ENCODE measurements around the gene ZNF846.

ZNF846 gene

DNA sequence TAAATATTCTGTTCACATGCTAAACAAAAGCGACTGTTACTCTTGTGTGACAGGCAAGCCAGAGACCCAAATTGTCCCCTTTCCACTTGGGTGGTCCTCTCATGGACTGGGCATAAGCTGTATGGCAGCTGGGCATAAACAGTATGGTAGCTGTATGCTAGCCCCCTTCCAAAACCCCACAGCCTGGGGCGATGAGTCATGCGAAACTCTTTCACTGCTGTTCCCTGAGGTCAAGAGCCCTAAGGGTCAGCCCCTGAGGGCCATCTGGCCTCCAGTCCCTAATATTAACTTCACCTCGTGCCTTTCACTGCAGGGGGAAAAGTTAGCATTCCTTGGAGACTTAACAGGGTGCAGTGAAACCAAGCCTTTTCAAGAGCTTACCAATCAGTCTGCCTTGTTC is 48.0 kb downstream of the ZNF846 start:
- no peak for DNase-seq (ENCODE audit: low read depth in 1 of 2, low spot score in 1 of 2)
- H3K4me3 ChIP-seq (replicated peaks; ENCODE audit: insufficient read depth, low read length), result no peak overlapping the region
- H3K27ac ChIP-seq (replicated peaks), result no peak overlapping the region
- TF ChIP-seq POLR2AphosphoS5 (IDR thresholded peaks at IDR 0.05; ENCODE audit: low read depth), result no peak
- TF ChIP-seq REST (IDR thresholded peaks at IDR 0.05; ENCODE audit: insufficient replicate concordance, low read depth), result no peak
- no peak for TF ChIP-seq GABPA (IDR thresholded peaks at IDR 0.05; ENCODE audit: low read depth)
- no peak for TF ChIP-seq CTCF (IDR thresholded peaks at IDR 0.05; ENCODE audit: insufficient read depth, low read length)
- no peak for TF ChIP-seq SPI1 (IDR thresholded peaks at IDR 0.05; ENCODE audit: borderline replicate concordance, low read depth)
- H3K27me3 ChIP-seq (ENCODE audit: insufficient read depth, poor library complexity, severe bottlenecking), result no peaks in the 10 kb centered on the region

DNA sequence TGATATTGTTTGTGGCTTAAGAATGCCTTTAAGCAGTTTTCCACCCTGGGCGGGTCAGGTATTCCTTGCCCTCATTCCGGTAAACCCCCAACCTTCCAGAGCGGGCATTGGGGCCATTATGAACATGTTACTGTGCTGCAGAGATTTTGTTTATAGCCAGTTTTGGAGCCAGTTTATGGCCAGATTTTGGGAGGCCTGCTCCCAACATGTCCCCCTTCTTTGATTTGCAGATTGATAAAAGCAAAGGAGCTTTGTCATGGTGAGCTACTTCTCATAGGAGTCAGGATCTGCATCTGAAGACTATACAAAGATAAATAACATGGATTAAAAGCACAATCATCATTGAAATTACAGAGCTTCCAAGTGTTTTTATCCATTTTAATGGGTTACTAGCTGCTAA is 56.7 kb downstream of the ZNF846 start:
- no peak overlapping the region for H3K4me3 ChIP-seq (replicated peaks; ENCODE audit: insufficient read depth, low read length)
- no peak for TF ChIP-seq POLR2AphosphoS5 (IDR thresholded peaks at IDR 0.05; ENCODE audit: low read depth)
- TF ChIP-seq REST (IDR thresholded peaks at IDR 0.05; ENCODE audit: insufficient replicate concordance, low read depth), result no peak
- no peak for TF ChIP-seq SPI1 (IDR thresholded peaks at IDR 0.05; ENCODE audit: borderline replicate concordance, low read depth)
- no peak for TF ChIP-seq CTCF (IDR thresholded peaks at IDR 0.05; ENCODE audit: insufficient read depth, low read length)
- no peak for TF ChIP-seq GABPA (IDR thresholded peaks at IDR 0.05; ENCODE audit: low read depth)
- H3K27me3 ChIP-seq (ENCODE audit: insufficient read depth, poor library complexity, severe bottlenecking), result no peaks in the 10 kb centered on the region
- H3K27ac ChIP-seq (replicated peaks), result no peak overlapping the region
- no peak for DNase-seq (ENCODE audit: low read depth in 1 of 2, low spot score in 1 of 2)

GRCh38 chr19:9709305-9709704 is 59.2 kb downstream of the ZNF846 start:
- Histone ChIP-seq H3K4me3 (replicated peaks; ENCODE audit: insufficient read depth, low read length) (no peak overlapping the region), H3K27me3 (ENCODE audit: insufficient read depth, poor library complexity, severe bottlenecking) (no peaks in the 10 kb centered on the region), H3K27ac (replicated peaks) (no peak overlapping the region)
- TF ChIP-seq GABPA (IDR thresholded peaks at IDR 0.05; ENCODE audit: low read depth) (no peak), SPI1 (IDR thresholded peaks at IDR 0.05; ENCODE audit: borderline replicate concordance, low read depth) (no peak), CTCF (IDR thresholded peaks at IDR 0.05; ENCODE audit: insufficient read depth, low read length) (no peak), REST (IDR thresholded peaks at IDR 0.05; ENCODE audit: insufficient replicate concordance, low read depth) (no peak), POLR2AphosphoS5 (IDR thresholded peaks at IDR 0.05; ENCODE audit: low read depth) (no peak)
- DNase-seq (ENCODE audit: low read depth in 1 of 2, low spot score in 1 of 2), result no peak

Measured in HL-60 (cell line).